ENCODE measurements around the gene CTBP1.

CTBP1 gene

GRCh38 chr4:1249731-1250526 is 999 bp upstream of the CTBP1 start:
- DNase-seq (ENCODE audit: low spot score), result no peak

- peak; percentile 87 for DNase-seq (ENCODE audit: low spot score)
Observed at GRCh38 chr4:1249148-1249730, 309 bp upstream of the CTBP1 start.

GRCh38 chr4:1247864-1248244 is 1.1 kb downstream of the CTBP1 start:
- DNase-seq (ENCODE audit: low spot score), result no peak

- DNase-seq (ENCODE audit: low spot score), result no peak
Observed at GRCh38 chr4:1246901-1247863, 1.7 kb downstream of the CTBP1 start.

- DNase-seq (ENCODE audit: low spot score), result no peak
Observed at GRCh38 chr4:1246111-1246881, 2.6 kb downstream of the CTBP1 start.

GRCh38 chr4:1245481-1246051 is 3.4 kb downstream of the CTBP1 start:
- DNase-seq (ENCODE audit: low spot score), result no peak

GRCh38 chr4:1244978-1245471 is 3.9 kb downstream of the CTBP1 start:
- DNase-seq (ENCODE audit: low spot score), result no peak

GRCh38 chr4:1244081-1244977 is 4.6 kb downstream of the CTBP1 start:
- no peak for DNase-seq (ENCODE audit: low spot score)

- DNase-seq (ENCODE audit: low spot score), result no peak
Observed at GRCh38 chr4:1243451-1244080, 5.4 kb downstream of the CTBP1 start.

GRCh38 chr4:1242506-1243450 is 6.2 kb downstream of the CTBP1 start:
- DNase-seq (ENCODE audit: low spot score), result no peak

- DNase-seq (ENCODE audit: low spot score), result no peak
Observed at GRCh38 chr4:1241936-1242505, 6.9 kb downstream of the CTBP1 start.

GRCh38 chr4:1241466-1241935 is 7.4 kb downstream of the CTBP1 start:
- no peak for DNase-seq (ENCODE audit: low spot score)

- no peak for DNase-seq (ENCODE audit: low spot score)
Observed at GRCh38 chr4:1240721-1241465, 8.0 kb downstream of the CTBP1 start.

GRCh38 chr4:1239950-1240307 is 9.0 kb downstream of the CTBP1 start:
- no peak for DNase-seq (ENCODE audit: low spot score)

- DNase-seq (ENCODE audit: low spot score), result no peak
Observed at GRCh38 chr4:1239141-1239949, 9.6 kb downstream of the CTBP1 start.

GRCh38 chr4:1238676-1239000 is 10.3 kb downstream of the CTBP1 start:
- DNase-seq (ENCODE audit: low spot score), result no peak

All from LoVo (cell line).